ENCODE results near the gene PET100.

DNA sequence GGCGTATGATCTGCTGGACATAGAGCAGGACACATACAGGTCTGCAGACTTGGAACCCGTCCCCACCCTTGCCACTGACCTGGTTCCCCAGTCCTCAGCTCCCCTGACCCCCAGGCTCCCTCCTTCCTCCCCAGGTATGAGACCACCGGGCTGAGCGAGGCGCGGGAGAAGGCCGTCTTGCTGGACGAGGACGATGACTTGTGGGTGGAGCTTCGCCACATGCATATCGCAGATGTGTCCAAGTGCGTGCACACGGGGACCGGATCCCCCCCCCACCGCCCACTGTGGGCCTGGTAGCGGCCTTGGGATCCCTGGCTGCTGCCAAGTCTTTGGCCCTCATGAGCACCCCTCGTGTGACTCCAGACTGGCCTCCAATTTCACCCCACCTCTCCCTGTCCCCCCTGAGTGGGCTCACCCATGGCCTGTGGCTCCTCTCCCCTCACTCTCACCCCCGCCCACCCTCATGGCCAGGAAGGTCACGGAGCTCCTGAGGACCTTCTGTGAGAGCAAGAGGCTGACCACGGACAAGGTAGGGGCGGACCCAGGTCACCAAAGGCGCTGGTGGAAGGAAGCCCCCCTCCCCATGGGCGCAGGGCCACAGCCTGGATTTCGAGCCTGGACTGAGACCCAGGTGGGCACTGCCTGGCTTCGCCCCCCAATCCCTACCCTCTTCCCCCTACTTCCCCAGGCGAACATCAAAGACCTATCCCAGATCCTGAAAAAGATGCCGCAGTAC, 12.9 kb downstream of the PET100 start:
- no peak for TF ChIP-seq POLR2AphosphoS5 (IDR thresholded peaks at IDR 0.05)
- TF ChIP-seq, protein P1, sequence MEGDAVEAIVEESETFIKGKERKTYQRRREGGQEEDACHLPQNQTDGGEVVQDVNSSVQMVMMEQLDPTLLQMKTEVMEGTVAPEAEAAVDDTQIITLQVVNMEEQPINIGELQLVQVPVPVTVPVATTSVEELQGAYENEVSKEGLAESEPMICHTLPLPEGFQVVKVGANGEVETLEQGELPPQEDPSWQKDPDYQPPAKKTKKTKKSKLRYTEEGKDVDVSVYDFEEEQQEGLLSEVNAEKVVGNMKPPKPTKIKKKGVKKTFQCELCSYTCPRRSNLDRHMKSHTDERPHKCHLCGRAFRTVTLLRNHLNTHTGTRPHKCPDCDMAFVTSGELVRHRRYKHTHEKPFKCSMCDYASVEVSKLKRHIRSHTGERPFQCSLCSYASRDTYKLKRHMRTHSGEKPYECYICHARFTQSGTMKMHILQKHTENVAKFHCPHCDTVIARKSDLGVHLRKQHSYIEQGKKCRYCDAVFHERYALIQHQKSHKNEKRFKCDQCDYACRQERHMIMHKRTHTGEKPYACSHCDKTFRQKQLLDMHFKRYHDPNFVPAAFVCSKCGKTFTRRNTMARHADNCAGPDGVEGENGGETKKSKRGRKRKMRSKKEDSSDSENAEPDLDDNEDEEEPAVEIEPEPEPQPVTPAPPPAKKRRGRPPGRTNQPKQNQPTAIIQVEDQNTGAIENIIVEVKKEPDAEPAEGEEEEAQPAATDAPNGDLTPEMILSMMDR (IDR thresholded peaks at IDR 0.05), result no peak
- TF ChIP-seq POLR2A (IDR thresholded peaks at IDR 0.05), result no peak
- no peak for TF ChIP-seq EP300 (IDR thresholded peaks at IDR 0.05)

Data from upper lobe of left lung (tissue), 4 donors.